K562 (cell line): ENCODE data around the gene DIAPH3.

ENCODE experiments used
- CTCF ChIP-seq, 3 experiments: IDR thresholded peaks in 2 of 3; conservative IDR thresholded peaks in 1 of 3; 2 replicates each; pipeline ENCODE4 v1.5.1; 2011 to 2012; ENCODE audit warnings: low read length in 3 of 3, mild to moderate bottlenecking in 3 of 3, control low read depth in 2 of 3, improper control_type of control experiment in 1 of 3, inconsistent platforms in 1 of 3, low read depth in 1 of 3, mixed read lengths in 1 of 3, moderate library complexity in 1 of 3; ENCODE audit not compliant: insufficient read depth in 2 of 3
- ELK1 ChIP-seq: sonication (generic); formaldehyde crosslinking; IDR thresholded peaks from 2 replicates; pipeline ENCODE4 v1.8.1; 2022; ENCODE audit warnings: missing genetic modification reagents
- RCOR1 ChIP-seq, 2 experiments: IDR thresholded peaks; 2 replicates each; pipeline ENCODE4 v1.6.1; 2012; ENCODE audit warnings: low read depth in 2 of 2, low read length in 2 of 2, borderline replicate concordance in 1 of 2, improper control_type of control experiment in 1 of 2
- USF2 ChIP-seq: sonication (generic); formaldehyde crosslinking; IDR thresholded peaks from 2 replicates; pipeline ENCODE4 v1.5.0; 2020; ENCODE audit warnings: missing genetic modification reagents
- ZNF75A ChIP-seq: fragments of 450-650 bp; formaldehyde crosslinking; IDR thresholded peaks from 2 replicates; pipeline ENCODE4 v1.4.0; 2020; ENCODE audit warnings: mild to moderate bottlenecking

- TF ChIP-seq CTCF (IDR thresholded peaks at IDR 0.05 in 2 of 3, conservative IDR thresholded peaks at IDR 0.05 in 1 of 3; ENCODE audit: insufficient read depth in 2 of 3, low read depth in 1 of 3, low read length in 3 of 3) (no peak), ELK1 (CRISPR knock-in tag) (no peak), RCOR1 (IDR thresholded peaks at IDR 0.05; ENCODE audit: borderline replicate concordance in 1 of 2, low read depth in 2 of 2, low read length in 2 of 2) (no peak), USF2 (CRISPR knock-in tag) (no peak), ZNF75A (CRISPR knock-in tag) (no peak)
Measured at GRCh38 chr13:59674616-59675015, 489.1 kb downstream of the DIAPH3 start.
